Esophagus mucosa (tissue), 1 donor: Measurements from ENCODE around the gene ANTXRL. TPM values are rescaled to one million over a fixed set of nuclear protein-coding genes. Genes with fewer than 3 reads are reported as not detected.
"Not testable (repeated sequence)": the region's sequence is repeated elsewhere in the genome, so short reads cannot be mapped to it uniquely, and the experiment has no call there.

ENCODE experiments used
- ATAC-seq: fragments of 200-7000 bp; cut with Tn5 transposase; one replicate; pipeline ENCODE4 v1.9.1; 2020
- total RNA-seq: library from RNA; stranded (reverse); gene quantifications from one replicate; pipeline ENCODE4 v1.2.4, GENCODE V29; 2023
- donor health status: DM: yes; HTN: yes; CAD: no.

The ANTXRL gene
- total RNA-seq, result not detected

DNA sequence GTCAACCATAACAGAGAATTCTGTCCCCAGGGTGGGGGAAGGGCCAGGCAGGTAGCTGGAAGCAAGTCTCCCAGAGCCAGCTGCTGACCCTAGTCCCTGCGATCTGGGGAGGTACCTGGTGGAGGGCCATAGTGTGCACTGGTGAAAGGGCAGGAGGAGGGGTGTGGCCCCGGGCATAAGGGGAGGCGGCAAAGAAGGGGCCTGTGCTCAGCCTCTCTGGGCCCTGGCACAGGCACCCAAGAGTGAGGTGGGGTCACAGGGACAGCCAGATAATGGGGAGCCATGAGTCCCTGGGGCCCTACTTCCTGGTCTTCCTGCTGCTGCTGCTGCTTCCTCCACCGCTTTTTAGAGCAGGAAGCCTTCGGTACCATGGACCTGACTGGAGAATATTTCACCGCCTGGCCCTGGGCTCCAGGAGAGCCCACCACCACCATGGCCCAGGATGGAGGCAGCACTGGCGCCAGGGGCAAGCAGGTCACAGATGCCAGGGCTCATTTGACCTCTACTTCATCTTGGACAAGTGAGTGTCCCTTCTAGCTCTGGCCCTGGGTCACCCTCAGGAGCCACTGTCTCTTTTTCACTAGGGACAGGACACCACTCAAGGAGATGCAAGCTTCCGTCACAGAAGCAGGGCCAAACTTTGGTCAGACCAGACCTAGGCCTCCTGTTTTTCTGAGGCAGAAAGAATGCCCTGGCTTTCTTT, at the start of gene ANTXRL:
ANTXRL (plus strand) TSS at position 7 of the 703 bp plus-strand sequence; CDS start at position 273, 266 bp downstream.
- no peak for ATAC-seq

DNA sequence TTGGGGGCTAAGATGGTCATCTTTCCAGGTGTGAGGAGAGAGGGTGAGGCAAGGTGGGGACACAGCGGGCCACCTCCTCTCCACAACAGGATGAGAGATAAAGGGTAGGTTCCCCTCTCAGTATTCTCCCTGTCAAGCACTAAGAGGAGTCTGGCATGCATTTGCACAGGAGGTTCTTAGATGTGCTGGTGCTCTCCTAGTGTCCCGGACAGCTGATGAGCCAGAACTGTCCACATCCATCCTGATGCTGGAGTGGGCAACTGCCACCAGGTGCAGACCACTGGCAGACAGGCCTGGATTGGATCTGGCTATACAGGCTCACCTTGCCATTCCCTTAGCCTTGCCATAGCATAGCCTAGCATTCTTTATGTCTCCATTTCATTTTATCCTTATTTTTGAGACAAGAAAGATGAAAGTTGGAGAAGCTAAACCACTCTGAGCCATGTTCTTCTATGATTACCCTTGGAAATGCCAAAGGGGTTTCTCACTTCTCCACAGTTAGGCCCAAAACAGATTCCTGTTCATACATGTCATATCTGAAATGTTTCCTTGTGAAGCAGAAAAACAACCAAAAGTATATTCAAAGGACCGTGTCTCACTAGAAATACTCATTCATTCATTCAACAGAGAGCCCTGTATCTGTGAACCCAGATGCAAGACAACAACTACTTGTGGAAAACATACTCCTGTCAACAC, 48.8 kb upstream of the ANTXRL start:
- ATAC-seq, result no peak

DNA sequence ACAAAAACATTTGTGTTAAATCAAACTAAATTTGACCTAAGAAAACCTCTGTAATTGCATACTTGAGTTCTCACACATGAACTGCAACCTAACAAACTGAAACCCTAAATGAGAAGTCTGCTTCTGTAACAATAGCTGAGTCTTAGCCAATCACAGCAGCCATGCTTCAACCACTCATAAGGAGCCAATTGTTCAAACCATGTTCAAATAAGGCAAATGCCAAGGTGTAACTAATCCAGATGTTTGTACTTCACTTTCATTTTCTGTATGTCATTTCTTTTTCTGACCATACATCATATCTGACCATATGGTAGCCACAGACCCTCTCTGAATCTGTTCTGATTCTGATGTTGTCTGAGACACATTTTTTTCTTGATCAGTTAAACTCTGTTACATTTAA, 47.5 kb upstream of the ANTXRL start:
- ATAC-seq, result peak; percentile 31

DNA sequence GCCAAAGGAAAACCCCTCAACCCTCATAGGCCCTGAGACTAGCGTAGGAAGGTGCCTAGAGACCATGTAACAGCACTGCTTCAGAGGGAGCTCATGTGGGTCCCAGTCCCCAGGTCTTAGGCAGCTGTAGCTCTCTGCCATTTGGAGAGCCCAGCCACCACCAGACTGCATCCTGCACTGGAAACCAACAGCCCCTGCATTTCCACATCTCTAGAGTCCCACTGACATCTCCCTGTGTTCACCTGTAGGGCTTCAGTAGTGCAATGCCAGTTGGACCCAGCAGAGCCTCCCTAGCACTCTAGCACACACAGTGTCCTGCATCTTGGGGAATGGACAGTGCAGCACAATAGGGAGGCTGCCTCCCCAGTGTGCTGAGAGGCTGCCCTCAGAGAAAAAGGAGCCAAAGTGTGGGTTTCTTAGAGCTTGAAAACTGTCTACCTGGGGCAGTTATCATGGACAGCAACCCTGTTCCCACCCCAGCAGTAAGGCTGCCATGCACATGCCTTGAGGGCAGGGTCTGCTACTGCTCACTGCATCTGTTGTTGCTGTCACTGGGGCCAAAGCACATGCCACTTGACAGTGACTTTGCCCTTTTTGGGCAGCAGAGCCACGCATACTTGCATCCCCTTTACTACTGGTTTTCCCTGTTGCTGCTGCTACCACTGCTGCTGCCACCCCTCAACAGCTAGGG, 46.7 kb upstream of the ANTXRL start:
- no peak for ATAC-seq

DNA sequence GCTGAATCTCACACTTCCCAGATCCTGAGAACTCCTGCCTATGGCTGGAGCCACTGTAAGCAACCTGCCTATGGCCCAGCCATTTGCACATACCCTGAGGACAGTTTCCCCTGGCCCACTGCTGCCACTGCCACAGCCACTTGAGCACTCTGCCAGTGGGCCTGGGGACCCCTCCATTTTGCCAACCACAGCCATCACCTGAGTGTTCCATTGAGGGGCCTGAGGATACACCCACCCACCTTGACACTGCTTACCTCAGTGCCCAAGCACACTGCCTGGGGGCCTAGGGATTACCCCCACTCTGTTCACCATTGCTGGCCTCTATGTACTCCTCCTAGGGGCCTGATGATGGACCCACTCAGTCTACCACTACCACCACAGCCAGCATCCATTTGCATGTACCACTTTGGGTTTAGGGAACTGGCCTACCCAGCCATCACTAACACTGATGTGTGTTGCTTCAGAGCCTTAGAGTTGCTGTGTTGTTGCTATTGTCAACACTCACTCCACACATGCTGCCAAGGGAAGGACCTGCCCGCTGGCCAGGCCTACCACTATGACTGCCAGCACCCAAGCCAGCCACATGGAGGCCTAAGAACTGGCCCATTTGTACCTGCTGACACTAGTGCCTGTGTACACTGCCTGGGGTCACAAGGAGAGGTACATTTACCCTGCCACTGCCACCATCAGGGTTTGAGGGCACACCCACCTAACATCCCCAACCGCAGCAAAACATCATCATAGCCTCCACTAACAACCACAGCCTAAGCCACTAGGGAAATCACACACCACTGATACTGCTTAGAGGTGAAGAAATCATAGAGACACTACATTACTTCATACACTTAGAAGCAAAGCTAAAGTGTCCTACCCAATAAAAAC, 45.9 kb upstream of the ANTXRL start:
- ATAC-seq, result no peak

DNA sequence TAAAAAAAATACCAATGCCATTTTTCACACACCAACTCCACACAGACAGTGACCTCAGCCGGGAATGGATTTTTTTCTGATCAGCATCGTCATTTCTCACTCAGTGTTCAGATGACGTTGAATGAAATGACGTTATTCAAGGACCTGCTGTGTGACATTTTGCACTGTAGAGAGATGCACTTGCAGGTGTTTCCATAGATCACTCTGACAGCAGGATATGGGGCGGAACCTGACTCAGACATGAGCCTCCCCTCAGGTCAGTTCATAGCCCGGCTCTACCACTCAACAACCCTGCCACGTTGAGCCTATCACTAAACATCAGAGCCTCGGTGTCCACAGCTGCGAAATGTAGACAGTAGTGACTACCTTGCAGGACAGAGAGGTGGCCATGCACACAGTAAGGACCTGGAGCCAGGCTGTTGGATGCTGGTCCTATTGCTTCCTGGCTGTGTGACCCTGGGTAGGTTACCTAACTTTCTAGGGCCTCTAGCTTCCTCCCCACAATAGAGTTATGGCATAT, 41.4 kb upstream of the ANTXRL start:
- ATAC-seq, result no peak

DNA sequence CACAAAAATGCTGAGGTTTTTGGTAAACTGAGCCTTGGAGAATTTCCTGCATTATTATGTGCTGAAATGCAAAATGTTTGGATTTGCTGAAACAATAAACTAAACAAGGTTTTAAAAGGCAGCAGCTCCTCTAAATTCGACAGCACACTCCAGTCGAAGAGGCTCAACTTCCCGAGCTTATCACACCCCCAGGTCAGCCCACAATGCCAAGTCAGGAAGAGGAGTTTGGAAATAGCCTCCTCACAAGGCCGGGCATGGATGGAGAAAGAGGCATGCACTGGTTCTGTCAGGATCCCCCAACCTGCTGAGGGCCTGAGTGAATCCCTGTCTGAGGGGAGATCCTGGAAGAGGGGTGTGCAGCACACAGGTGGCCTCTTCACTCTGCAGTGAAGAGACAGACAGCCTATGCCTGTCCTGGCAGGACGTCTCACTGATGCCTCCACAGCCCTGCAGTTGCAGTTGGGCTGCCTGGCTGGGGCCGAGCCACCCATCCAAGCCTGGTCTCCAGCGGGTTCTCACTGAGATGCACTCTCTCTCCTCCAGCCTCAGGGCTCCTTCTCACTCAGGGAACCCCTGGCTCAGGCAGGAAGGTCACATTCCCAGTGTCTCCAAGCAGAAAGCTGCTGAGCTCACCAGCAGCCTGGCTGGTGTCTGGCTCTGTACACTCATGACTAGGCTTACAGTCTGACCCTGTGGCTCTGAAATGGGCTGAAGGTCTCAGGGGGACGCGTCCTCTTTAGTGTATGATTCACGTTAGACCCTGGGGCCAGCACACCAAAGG, 40.2 kb upstream of the ANTXRL start:
- ATAC-seq, result not testable (repeated sequence)

DNA sequence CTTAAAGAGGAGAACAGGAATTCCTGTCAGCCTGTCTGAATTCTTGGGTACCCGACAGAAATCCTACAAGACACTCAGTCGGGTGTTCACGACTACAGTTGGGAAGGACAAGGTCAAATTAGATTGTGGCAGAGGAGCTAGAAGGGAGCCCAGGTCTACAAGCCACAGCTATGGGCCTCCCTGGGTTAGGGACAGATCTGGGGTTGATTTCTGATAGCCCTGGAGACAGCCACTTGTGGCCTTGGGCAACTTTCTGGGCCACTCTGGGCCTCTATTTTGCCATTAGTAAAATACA, 39.7 kb upstream of the ANTXRL start:
- no peak for ATAC-seq

DNA sequence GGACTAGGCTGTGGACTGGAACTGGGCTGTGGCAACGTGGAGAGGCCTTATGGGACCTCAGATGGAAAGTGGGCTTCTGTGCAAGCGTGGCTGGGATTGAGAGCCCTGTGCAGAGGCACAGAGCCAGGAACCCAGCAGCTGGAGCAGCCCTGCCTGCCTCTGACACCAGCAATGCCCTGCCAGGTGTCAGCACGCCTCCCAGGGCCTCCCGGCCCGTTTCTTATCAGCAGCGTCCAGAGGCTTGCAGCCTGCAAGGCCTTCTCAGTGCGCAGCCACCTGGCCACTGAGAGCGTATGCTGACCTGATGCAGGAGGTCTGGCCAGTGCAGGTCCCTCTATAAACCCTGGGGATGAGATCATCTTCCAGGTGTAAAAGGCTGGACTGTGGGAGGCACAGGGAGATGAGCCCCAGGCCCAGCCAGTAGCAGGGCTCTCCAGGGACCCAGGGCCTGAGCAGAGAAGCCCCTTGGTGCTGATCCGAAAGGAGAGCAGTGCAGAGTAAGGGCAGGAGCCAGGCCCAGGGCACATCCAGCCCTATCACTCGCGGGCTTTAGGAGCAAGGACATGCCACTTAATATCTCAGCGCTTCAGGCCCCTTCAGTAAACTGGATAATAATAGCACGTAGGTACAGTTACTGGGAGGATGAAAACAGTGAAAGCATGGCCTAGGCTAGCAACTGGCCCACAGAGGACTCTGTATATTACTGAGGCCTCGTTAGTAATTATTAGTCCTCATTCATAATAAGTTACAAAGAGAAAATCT, 38.8 kb upstream of the ANTXRL start:
- no peak for ATAC-seq

DNA sequence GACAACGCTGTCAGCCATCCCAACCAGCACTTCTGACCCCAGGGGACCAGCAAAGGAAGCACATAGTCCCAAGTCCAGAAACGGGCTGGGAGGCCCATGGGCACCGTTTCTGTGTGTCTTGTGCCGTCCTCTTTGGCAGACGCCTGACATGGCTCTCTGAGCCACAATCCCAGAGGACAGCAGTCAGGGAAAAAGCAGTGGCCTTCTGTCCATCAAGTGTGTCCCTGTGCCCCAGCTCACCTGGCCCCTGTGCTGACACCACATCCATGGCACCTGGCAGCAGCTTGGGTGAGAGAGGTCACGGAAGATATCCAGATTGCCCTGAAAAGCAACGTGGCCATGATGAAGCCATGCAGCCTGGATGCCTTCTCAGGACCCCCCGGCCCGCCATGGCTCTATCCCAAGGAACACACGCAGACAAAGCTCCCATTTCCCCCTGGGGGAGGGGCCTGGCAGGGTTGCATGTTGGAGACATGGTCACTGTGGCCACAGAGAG, 38.1 kb upstream of the ANTXRL start:
- no peak for ATAC-seq

DNA sequence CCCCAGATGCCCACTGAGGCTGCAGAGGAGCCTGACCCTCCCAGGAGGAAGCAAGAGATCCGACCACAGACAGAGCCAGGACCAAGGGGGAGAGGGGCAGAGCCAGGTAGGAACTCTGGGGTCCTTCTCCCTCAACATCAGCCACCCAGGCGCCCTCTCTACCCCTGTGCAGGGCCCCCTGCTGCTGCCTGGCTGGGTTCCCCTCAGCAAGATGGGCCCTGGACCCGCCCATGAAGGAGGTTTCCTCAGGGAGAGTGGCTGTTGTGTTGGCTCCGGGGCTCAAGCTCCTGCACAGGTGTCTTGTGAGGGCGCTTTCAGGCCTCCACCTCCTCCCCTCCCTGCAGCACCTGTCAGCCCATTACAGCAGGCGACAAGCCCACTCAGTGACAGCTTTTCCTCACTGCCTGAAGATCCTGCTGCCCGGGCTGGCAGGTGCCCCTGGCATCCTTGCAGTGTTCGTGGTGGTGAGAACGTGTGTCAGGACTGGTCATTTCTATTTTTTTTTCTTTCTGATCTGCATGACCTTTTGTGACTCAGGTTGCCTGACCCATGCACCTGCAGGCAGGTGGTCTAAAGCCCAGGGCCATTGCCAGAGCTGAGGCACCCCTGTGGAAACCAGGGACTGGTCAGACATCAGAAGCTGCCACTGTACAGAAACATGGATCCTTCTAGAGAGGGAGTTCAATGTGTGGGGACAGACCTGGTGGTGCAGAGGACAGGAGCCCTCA, 37.0 kb upstream of the ANTXRL start:
- ATAC-seq, result not testable (repeated sequence)

DNA sequence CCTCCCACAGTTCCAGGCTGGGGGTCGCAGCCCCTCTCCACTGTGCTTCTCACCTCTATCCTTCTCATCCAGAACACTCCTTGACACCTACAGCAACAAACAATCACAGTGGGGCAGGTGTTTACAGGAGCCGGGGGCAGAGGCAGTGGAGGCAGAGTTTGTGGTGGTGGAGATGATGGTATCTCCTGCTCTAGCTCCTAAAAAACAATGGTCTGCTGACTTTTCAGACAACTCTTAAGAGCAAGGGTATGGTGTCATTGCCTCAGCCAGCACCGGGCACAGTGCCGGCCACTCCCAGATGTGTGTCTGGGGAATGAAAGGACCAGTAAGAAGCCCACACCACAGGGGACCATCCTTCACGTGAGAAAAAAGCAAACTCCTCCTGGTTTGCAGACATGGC, 36.3 kb upstream of the ANTXRL start:
- ATAC-seq, result no peak

DNA sequence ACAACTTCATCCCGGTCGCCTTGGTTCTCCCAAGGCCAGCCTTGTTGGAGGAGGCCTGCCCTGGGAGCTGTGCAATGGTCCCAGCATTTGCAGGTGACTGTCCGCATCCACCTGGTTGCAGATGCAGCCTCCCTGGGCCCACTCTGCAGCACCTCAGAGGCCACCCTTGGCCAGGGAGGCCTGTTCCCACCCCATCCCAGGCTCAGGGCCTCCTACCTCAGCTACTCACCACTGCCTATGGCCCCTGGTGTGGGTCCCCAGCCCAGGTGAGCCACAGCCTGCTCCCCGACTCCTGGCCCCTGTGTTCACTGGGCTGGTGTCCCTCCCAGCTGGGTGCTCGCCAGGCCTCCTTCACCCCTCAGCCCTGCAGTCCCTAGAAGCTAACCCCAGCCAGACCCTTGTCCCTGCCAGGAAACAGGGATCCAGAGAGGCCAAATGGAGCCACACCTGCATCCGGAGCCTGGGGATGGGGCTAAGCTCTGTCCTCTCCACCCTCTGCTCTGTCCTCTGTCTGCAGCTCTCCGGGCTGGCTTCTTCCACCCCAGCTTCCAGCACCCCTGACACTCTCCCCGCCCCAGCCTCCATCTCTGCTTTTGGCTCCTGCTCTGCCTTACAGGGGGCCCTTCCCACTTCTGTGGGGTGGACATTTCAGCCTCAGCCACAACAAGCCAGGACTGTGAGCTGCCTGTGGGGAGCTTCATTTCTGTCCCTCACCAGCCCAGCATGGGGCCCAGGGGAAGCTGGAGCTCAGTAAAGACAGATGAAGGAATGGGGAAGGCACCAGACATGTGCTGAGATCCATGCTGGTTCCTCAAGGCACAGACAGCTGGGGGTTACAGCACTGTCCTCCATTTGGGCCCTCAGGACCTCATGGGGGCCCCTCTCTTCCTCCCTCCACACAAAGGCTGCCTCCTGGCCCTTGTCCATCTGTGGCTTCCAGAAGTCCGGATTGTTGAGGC, 35.6 kb upstream of the ANTXRL start:
- ATAC-seq, result no peak

DNA sequence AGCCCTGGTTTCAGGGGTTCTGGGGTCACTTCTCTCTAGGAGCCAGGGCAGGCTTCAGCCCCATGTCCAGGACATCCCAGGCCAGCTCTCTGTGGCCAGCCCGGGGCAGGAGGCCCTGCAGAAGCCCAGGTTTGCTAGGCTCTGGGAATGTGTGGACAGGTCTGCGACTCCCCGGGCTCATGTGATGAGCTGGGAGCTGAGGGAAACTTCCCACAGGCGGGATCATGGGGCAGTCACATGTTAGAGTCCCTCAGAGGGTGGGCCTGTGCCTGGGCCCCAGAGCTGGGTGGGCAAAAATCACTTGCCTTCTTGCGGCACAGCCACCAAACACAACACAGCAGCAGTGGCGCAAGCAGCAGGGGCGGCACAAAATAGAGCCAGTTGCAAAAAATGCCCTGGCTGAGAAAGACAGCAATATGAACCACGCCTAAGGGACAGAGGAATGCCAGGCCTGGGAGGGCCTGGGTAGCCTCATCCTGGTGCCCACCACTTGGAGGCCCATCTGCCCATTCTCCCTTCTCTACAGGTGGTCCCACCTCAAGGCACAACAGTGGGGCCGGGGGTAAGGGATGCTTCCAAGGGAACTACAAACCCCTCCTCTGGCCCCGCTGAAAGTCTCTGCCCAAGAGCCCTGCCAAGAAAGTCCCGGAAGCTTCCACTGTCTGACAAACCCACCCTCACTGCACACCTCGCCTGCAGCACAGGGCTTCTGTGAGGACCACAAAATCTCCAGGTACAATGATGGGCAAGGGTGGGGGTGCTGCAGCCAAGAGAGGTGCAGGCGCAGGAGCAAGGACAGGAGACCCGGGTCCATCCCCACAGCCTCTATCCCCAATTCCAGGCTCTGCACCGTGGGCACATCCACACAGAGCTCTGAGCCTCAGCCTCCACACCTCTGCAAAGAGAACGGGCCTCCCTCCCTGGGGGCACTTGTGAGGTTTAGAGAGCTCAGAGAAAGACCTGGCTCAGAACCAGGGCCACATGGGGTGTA, 34.6 kb upstream of the ANTXRL start:
- ATAC-seq, result no peak

DNA sequence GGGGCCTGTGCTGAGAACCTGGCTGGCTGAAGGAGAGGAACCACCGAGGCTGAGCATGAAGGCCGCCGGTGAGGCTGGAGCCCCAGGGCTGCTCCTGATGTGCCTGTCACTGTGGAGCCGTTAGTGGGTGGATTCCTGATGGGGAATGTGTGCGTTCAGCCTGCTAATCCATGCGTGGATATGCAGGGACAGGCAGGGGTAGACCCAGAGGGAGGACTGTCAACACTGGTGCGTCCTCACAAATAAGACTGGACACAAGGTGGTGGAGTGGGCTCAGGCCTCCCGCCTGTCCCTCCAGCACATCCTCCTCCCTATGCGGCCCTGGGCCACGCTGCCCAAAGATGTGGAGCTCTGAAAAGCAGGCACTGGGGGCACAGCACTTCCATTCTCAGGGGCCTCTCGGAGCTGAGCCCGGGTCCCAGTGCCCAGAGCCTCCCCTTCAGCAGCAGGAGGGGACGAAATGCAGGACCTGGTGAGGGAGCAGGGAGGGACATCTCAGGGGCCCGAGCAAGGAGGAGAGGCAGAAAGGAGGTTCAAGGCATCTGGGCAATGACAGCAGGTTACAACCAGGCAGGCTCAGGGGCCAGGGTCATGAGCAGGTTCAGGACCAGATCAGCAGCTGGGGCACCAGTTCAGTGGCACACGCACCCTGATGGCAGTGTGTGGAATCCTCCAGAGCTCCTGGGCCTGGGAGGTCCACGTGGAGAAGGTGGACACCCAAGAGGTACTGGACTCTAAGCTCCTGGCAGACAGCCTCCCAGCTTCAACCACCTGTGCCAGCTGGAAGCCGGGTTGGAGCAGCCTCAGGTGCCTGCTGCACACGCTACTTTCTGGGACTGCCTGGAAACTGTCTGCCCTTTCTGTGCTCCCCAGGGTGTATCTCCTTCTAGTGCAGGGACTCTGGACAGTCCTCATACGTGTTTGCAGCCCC, 33.5 kb upstream of the ANTXRL start:
- ATAC-seq, result no peak

DNA sequence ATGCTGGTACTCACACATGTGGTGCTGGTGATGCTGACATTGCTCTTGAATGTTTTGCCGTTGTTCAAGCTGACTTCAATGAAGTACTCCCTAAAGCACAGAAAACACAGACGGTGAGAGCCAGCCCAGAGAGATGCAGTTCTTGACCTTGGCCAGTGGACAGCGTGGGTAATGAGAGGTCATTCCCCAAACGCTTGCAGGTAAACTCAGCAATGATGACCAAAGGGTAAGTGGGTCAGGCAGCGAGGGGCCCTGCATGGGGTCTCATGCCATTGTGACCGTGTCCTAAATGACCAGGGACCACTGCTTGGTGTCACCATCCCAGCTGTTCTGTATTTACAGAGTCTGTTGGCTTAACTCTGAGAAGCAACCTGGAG, 32.8 kb upstream of the ANTXRL start:
- no peak for ATAC-seq

DNA sequence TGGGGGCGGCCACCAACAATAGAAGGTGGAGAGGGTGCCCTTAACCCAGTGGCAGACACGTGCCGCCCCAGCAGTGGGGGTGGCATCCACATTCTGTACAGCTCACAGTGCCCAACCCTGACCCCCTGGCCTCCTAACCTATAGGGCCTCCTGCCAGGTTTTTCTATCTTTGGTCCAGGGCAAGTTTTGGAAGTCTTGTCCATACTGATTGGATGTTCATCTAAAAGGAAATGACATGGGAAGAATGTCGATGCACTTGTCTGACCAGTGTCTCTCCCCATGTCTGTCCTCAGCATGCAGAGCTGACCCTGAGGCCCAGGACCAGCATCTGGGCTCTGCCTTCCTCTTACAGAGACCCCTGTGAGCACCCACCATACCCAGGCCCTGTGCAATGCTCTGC, 32.3 kb upstream of the ANTXRL start:
- ATAC-seq, result no peak
